GM23338 (cell line): ENCODE measurements around the gene SLC25A42. TPM values are rescaled to one million over a fixed set of nuclear protein-coding genes. Genes with fewer than 3 reads are reported as not detected.

Experiments used
- ATAC-seq: fragments of 200-7000 bp; cut with Tn5 transposase; 3 replicates; pipeline ENCODE4 v1.9.1; 2020
- DNase-seq: peaks from one replicate; pipeline ENCODE4 v3.0.0-alpha.2; 2015; ENCODE audit warnings: low spot score
- H2AFZ ChIP-seq: fragments of 200-600 bp; sonication (generic); 2 replicates; pipeline ENCODE4 v1.8.0; 2016; ENCODE audit warnings: antibody characterized with exemption, mild to moderate bottlenecking, moderate library complexity
- H3F3A ChIP-seq: fragments of 200-600 bp; sonication (generic); replicated peaks from 2 replicates; pipeline ENCODE4 v1.8.0; 2017; ENCODE audit warnings: antibody characterized with exemption, mixed run types, low read depth
- H3K27ac ChIP-seq: fragments of 200-600 bp; sonication (generic); 2 replicates; pipeline ENCODE4 v1.6.1; 2016; ENCODE audit warnings: low read depth
- H3K27me3 ChIP-seq: fragments of 200-600 bp; sonication (generic); 2 replicates; pipeline ENCODE4 v1.8.0; 2016; ENCODE audit warnings: mild to moderate bottlenecking, mixed run types, moderate library complexity; ENCODE audit not compliant: insufficient read depth
- H3K36me3 ChIP-seq: fragments of 200-600 bp; sonication (generic); 2 replicates; pipeline ENCODE4 v1.8.0; 2016; ENCODE audit warnings: mild to moderate bottlenecking; ENCODE audit not compliant: insufficient read depth
- H3K4me1 ChIP-seq: fragments of 200-600 bp; sonication (generic); 2 replicates; pipeline ENCODE4 v1.8.0; 2016; ENCODE audit warnings: mild to moderate bottlenecking, moderate library complexity; ENCODE audit not compliant: insufficient read depth
- H3K4me2 ChIP-seq: fragments of 200-600 bp; sonication (generic); 2 replicates; pipeline ENCODE4 v1.7.1; 2017; ENCODE audit warnings: mixed run types
- H3K4me3 ChIP-seq: fragments of 200-600 bp; sonication (generic); 2 replicates; pipeline ENCODE4 v1.6.1; 2016; ENCODE audit warnings: mixed run types
- H3K79me2 ChIP-seq: fragments of 200-600 bp; sonication (generic); replicated peaks from 2 replicates; pipeline ENCODE4 v1.8.0; 2017; ENCODE audit warnings: mild to moderate bottlenecking; ENCODE audit not compliant: insufficient read depth
- H3K9me2 ChIP-seq: fragments of 200-600 bp; sonication (generic); 2 replicates; pipeline ENCODE4 v1.8.0; 2017; ENCODE audit not compliant: insufficient read depth
- H4K20me1 ChIP-seq: fragments of 200-600 bp; sonication (generic); replicated peaks from 2 replicates; pipeline ENCODE4 v1.8.0; 2017; ENCODE audit warnings: mild to moderate bottlenecking; ENCODE audit not compliant: insufficient read depth
- H3K27ac Mint-ChIP-seq: 2 replicates; pipeline ENCODE4 v1.8.0; 2020; ENCODE audit warnings: inconsistent platforms, mild to moderate bottlenecking, moderate library complexity, mixed read lengths
- H3K27me3 Mint-ChIP-seq: 3 replicates; pipeline ENCODE4 v1.8.0; 2022; ENCODE audit warnings: low read depth, mild to moderate bottlenecking, moderate library complexity, mixed read lengths, inconsistent platforms; ENCODE audit not compliant: insufficient read depth, poor library complexity
- H3K36me3 Mint-ChIP-seq: 3 replicates; pipeline ENCODE4 v1.8.0; 2021; ENCODE audit warnings: low read depth, mild to moderate bottlenecking, inconsistent platforms, moderate library complexity, mixed read lengths
- H3K4me1 Mint-ChIP-seq: 3 replicates; pipeline ENCODE4 v1.8.0; 2020; ENCODE audit warnings: mild to moderate bottlenecking, inconsistent platforms, mixed read lengths
- H3K4me3 Mint-ChIP-seq: 3 replicates; pipeline ENCODE4 v1.8.0; 2021; ENCODE audit warnings: moderate library complexity, mild to moderate bottlenecking, inconsistent platforms, mixed read lengths
- H3K9me3 Mint-ChIP-seq: 3 replicates; pipeline ENCODE4 v1.8.0; 2020; ENCODE audit warnings: moderate library complexity, mild to moderate bottlenecking, inconsistent platforms, mixed read lengths
- CREB1 ChIP-seq: fragments of 250-450 bp; sonication (Bioruptor Pico); IDR thresholded peaks from 2 replicates; pipeline ENCODE4 v1.5.0; 2020; ENCODE audit warnings: low read depth, mild to moderate bottlenecking, moderate library complexity
- EZH2phosphoT487 ChIP-seq: fragments of 200-600 bp; sonication (generic); IDR thresholded peaks from one replicate; pipeline ENCODE4 v1.8.1; 2018; ENCODE audit warnings: antibody characterized with exemption; ENCODE audit not compliant: unreplicated experiment
- JUNB ChIP-seq: IDR thresholded peaks from one replicate; pipeline ENCODE4 v1.6.1; 2016; ENCODE audit warnings: antibody characterized with exemption; ENCODE audit not compliant: unreplicated experiment
- NANOG ChIP-seq: IDR thresholded peaks from 2 replicates; pipeline ENCODE4 v1.6.1; 2016; ENCODE audit warnings: antibody characterized with exemption, borderline replicate concordance
- POLR2AphosphoS5 ChIP-seq: IDR thresholded peaks from 2 replicates; pipeline ENCODE4 v1.6.1; 2016; ENCODE audit warnings: antibody characterized with exemption, low read depth
- ZNF331 ChIP-seq: fragments of 250-450 bp; sonication (Bioruptor Pico); IDR thresholded peaks from 2 replicates; pipeline ENCODE4 v1.5.0; 2020; ENCODE audit warnings: low read depth, mild to moderate bottlenecking, moderate library complexity
- polyA plus RNA-seq: library from polyadenylated mRNA; unstranded; fragments of >200 nt; fragmentation: Nextera tagmentation; extraction: Ambion mirVana; gene quantifications from 2 replicates; pipeline ENCODE4 v1.2.1, GENCODE V29; 2016
- total RNA-seq: library from RNA; depleted of rRNA; stranded (reverse); fragments of >200 nt; shearing (Covaris generic); gene quantifications from 2 replicates; pipeline ENCODE4 v1.2.3, GENCODE V29; 2014
- TF ChIP-seq, protein P1 (sequence below): IDR thresholded peaks from 2 replicates; pipeline ENCODE4 v1.6.1; 2016; ENCODE audit warnings: antibody characterized with exemption
- TF ChIP-seq, protein P2 (sequence below), 2 experiments: fragments of 200-600 bp in 1 of 2; sonication (generic) in 1 of 2; conservative IDR thresholded peaks; 2 replicates each; pipeline versions ENCODE4 v1.5.1 to v1.6.1; 2016 to 2017; ENCODE audit warnings: antibody characterized with exemption in 2 of 2, low read depth in 2 of 2, mild to moderate bottlenecking in 2 of 2, moderate library complexity in 1 of 2
- TF ChIP-seq, protein P3 (sequence below): fragments of 250-450 bp; sonication (Bioruptor Pico); IDR thresholded peaks from 2 replicates; pipeline ENCODE4 v1.5.0; 2020; ENCODE audit warnings: mild to moderate bottlenecking, moderate library complexity

The SLC25A42 gene
- total and polyA plus RNA-seq, 2 experiments from 2014 or later: 7.3 to 7.6 TPM

DNA sequence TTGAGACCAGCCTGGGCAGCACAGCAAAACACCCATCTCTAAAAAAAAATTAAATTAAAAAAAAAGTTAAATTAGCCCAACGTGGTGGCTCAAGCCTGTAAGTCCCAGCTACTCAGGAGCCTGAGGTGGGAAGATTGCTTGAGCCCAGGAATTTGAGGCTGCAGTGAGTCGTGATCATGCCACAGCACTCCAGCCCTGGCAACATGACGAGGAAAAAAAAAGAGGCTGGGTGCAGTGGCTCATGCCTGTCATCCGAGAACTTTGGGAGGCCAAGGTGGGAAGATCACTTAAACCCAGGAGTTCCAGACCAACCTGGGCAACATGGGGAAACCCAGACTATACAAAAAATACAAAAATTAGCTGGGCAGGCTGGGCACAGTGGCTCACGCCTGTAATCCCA, 76.7 kb downstream of the SLC25A42 start:
- ATAC-seq (no peak), DNase-seq (no peak)
- H3K36me3 ChIP-seq: no peaks in the 10 kb centered on the region
- Mint-ChIP-seq H3K27me3 (peaks cover 41% of the 10 kb centered on the region), H3K4me1 (peaks cover 5% of the 10 kb centered on the region; the same call in 2 of the 3 replicates), H3K36me3 (peaks cover 3% of the 10 kb centered on the region; the same call in 1 of the 3 replicates), H3K4me3 (no peak overlapping the region), H3K27ac (no peak overlapping the region), H3K9me3 (no peaks in the 10 kb centered on the region; the same call in 2 of the 3 replicates)
- H3K4me1 ChIP-seq: no peaks in the 10 kb centered on the region
- no peak overlapping the region for H3K4me3 ChIP-seq
- no peaks in the 10 kb centered on the region for H3K9me2 ChIP-seq
- H3K79me2 ChIP-seq: no peaks in the 10 kb centered on the region
- H2AFZ ChIP-seq: no peak overlapping the region
- no peak overlapping the region for H3K27ac ChIP-seq
- H4K20me1 ChIP-seq: peaks cover 5% of the 10 kb centered on the region; the same call in 1 of the 2 replicates
- no peak overlapping the region for H3K4me2 ChIP-seq
- H3F3A ChIP-seq: peaks cover 10% of the 10 kb centered on the region; the same call in 1 of the 2 replicates
- TF ChIP-seq, protein P1, sequence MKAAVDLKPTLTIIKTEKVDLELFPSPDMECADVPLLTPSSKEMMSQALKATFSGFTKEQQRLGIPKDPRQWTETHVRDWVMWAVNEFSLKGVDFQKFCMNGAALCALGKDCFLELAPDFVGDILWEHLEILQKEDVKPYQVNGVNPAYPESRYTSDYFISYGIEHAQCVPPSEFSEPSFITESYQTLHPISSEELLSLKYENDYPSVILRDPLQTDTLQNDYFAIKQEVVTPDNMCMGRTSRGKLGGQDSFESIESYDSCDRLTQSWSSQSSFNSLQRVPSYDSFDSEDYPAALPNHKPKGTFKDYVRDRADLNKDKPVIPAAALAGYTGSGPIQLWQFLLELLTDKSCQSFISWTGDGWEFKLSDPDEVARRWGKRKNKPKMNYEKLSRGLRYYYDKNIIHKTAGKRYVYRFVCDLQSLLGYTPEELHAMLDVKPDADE: no peak
- TF ChIP-seq, protein P2, sequence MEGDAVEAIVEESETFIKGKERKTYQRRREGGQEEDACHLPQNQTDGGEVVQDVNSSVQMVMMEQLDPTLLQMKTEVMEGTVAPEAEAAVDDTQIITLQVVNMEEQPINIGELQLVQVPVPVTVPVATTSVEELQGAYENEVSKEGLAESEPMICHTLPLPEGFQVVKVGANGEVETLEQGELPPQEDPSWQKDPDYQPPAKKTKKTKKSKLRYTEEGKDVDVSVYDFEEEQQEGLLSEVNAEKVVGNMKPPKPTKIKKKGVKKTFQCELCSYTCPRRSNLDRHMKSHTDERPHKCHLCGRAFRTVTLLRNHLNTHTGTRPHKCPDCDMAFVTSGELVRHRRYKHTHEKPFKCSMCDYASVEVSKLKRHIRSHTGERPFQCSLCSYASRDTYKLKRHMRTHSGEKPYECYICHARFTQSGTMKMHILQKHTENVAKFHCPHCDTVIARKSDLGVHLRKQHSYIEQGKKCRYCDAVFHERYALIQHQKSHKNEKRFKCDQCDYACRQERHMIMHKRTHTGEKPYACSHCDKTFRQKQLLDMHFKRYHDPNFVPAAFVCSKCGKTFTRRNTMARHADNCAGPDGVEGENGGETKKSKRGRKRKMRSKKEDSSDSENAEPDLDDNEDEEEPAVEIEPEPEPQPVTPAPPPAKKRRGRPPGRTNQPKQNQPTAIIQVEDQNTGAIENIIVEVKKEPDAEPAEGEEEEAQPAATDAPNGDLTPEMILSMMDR (conservative IDR thresholded peaks at IDR 0.05; ENCODE audit: low read depth in 2 of 2): no peak
- TF ChIP-seq CREB1 (CRISPR knock-in tag) (no peak), NANOG (no peak)
- no peaks in the 10 kb centered on the region for H3K27me3 ChIP-seq

DNA sequence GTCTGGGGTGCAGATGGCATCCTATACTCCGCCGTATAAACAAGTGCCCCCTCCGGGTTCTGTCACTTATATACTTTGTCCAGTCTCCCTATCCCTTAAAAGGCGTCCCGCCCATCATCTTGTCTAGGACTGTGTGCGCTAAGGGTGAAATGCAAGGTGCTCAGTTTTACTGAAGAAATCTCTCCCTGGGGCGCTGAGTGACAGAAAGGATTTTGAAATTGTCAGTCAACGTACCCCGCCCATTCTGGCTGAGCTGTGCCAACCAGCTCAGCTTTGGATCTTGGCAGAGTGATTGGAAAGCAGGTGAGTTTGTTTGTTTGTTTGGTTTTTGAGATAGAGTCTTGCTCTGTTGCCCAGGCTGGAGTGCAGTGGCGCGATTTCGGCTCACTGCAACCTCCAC, 78.6 kb downstream of the SLC25A42 start:
- Histone ChIP-seq H4K20me1 (no peaks in the 10 kb centered on the region), H3K4me2 (no peak overlapping the region), H3F3A (peaks cover 6% of the 10 kb centered on the region; the same call in 1 of the 2 replicates), H3K9me2 (no peaks in the 10 kb centered on the region), H3K4me1 (no peaks in the 10 kb centered on the region), H2AFZ (no peak overlapping the region), H3K36me3 (no peaks in the 10 kb centered on the region), H3K4me3 (no peak overlapping the region), H3K27ac (no peak overlapping the region), H3K27me3 (no peaks in the 10 kb centered on the region), H3K79me2 (no peaks in the 10 kb centered on the region)
- peaks cover 3% of the 10 kb centered on the region; the same call in 2 of the 3 replicates for H3K4me1 Mint-ChIP-seq
- TF ChIP-seq EZH2phosphoT487 (no peak), JUNB (no peak), ZNF331 (no peak), NANOG (no peak), POLR2AphosphoS5 (no peak)
- TF ChIP-seq, protein P3, sequence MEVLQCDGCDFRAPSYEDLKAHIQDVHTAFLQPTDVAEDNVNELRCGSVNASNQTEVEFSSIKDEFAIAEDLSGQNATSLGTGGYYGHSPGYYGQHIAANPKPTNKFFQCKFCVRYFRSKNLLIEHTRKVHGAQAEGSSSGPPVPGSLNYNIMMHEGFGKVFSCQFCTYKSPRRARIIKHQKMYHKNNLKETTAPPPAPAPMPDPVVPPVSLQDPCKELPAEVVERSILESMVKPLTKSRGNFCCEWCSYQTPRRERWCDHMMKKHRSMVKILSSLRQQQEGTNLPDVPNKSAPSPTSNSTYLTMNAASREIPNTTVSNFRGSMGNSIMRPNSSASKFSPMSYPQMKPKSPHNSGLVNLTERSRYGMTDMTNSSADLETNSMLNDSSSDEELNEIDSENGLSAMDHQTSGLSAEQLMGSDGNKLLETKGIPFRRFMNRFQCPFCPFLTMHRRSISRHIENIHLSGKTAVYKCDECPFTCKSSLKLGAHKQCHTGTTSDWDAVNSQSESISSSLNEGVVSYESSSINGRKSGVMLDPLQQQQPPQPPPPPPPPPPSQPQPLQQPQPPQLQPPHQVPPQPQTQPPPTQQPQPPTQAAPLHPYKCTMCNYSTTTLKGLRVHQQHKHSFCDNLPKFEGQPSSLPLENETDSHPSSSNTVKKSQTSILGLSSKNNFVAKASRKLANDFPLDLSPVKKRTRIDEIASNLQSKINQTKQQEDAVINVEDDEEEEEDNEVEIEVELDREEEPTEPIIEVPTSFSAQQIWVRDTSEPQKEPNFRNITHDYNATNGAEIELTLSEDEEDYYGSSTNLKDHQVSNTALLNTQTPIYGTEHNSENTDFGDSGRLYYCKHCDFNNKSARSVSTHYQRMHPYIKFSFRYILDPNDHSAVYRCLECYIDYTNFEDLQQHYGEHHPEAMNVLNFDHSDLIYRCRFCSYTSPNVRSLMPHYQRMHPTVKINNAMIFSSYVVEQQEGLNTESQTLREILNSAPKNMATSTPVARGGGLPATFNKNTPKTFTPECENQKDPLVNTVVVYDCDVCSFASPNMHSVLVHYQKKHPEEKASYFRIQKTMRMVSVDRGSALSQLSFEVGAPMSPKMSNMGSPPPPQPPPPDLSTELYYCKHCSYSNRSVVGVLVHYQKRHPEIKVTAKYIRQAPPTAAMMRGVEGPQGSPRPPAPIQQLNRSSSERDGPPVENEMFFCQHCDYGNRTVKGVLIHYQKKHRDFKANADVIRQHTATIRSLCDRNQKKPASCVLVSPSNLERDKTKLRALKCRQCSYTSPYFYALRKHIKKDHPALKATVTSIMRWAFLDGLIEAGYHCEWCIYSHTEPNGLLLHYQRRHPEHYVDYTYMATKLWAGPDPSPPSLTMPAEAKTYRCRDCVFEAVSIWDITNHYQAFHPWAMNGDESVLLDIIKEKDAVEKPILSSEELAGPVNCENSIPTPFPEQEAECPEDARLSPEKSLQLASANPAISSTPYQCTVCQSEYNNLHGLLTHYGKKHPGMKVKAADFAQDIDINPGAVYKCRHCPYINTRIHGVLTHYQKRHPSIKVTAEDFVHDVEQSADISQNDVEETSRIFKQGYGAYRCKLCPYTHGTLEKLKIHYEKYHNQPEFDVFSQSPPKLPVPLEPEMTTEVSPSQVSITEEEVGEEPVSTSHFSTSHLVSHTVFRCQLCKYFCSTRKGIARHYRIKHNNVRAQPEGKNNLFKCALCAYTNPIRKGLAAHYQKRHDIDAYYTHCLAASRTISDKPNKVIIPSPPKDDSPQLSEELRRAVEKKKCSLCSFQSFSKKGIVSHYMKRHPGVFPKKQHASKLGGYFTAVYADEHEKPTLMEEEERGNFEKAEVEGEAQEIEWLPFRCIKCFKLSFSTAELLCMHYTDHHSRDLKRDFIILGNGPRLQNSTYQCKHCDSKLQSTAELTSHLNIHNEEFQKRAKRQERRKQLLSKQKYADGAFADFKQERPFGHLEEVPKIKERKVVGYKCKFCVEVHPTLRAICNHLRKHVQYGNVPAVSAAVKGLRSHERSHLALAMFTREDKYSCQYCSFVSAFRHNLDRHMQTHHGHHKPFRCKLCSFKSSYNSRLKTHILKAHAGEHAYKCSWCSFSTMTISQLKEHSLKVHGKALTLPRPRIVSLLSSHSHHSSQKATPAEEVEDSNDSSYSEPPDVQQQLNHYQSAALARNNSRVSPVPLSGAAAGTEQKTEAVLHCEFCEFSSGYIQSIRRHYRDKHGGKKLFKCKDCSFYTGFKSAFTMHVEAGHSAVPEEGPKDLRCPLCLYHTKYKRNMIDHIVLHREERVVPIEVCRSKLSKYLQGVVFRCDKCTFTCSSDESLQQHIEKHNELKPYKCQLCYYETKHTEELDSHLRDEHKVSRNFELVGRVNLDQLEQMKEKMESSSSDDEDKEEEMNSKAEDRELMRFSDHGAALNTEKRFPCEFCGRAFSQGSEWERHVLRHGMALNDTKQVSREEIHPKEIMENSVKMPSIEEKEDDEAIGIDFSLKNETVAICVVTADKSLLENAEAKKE (CRISPR knock-in tag): no peak
- H3K27me3 Mint-ChIP-seq: peaks cover 37% of the 10 kb centered on the region
- no peaks in the 10 kb centered on the region; the same call in 2 of the 3 replicates for H3K9me3 Mint-ChIP-seq
- no peak overlapping the region for H3K27ac Mint-ChIP-seq
- no peak for ATAC-seq
- H3K36me3 Mint-ChIP-seq: peaks cover 3% of the 10 kb centered on the region; the same call in 1 of the 3 replicates
- no peak for DNase-seq
- H3K4me3 Mint-ChIP-seq: no peak overlapping the region
